ENCODE results near the gene LHX1. TPM values are rescaled to one million over a fixed set of nuclear protein-coding genes. Genes with fewer than 3 reads are reported as not detected.
A peak's percentile ranks its signal among the peaks of the same experiment; 100 is the strongest.

Gene LHX1
- total RNA-seq, 1 experiment from 2014 or later, result 0.61 TPM

DNA sequence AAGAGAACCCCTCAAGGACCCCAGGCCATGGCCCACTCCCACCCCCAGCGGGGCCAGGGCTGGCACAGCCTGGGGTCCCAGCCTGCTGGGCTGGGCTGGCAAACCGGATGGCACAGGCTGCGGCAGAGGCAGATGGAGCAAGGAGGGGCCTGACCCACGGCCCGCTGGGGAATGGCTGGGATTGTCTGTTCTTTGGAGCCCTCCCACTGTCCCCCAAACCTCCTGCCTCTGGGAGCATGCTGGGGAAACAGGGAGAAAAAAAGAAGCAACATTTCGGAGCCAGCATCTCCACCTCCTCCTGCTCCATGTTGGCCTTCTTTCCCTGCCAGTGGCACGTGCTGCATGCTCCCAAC, 37.1 kb upstream of the LHX1 start (continued):
- TF ChIP-seq, protein P1, sequence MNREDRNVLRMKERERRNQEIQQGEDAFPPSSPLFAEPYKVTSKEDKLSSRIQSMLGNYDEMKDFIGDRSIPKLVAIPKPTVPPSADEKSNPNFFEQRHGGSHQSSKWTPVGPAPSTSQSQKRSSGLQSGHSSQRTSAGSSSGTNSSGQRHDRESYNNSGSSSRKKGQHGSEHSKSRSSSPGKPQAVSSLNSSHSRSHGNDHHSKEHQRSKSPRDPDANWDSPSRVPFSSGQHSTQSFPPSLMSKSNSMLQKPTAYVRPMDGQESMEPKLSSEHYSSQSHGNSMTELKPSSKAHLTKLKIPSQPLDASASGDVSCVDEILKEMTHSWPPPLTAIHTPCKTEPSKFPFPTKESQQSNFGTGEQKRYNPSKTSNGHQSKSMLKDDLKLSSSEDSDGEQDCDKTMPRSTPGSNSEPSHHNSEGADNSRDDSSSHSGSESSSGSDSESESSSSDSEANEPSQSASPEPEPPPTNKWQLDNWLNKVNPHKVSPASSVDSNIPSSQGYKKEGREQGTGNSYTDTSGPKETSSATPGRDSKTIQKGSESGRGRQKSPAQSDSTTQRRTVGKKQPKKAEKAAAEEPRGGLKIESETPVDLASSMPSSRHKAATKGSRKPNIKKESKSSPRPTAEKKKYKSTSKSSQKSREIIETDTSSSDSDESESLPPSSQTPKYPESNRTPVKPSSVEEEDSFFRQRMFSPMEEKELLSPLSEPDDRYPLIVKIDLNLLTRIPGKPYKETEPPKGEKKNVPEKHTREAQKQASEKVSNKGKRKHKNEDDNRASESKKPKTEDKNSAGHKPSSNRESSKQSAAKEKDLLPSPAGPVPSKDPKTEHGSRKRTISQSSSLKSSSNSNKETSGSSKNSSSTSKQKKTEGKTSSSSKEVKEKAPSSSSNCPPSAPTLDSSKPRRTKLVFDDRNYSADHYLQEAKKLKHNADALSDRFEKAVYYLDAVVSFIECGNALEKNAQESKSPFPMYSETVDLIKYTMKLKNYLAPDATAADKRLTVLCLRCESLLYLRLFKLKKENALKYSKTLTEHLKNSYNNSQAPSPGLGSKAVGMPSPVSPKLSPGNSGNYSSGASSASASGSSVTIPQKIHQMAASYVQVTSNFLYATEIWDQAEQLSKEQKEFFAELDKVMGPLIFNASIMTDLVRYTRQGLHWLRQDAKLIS (CRISPR knock-in tag; IDR thresholded peaks at IDR 0.05; ENCODE audit: borderline replicate concordance), result no peak
- TF ChIP-seq, protein P2, sequence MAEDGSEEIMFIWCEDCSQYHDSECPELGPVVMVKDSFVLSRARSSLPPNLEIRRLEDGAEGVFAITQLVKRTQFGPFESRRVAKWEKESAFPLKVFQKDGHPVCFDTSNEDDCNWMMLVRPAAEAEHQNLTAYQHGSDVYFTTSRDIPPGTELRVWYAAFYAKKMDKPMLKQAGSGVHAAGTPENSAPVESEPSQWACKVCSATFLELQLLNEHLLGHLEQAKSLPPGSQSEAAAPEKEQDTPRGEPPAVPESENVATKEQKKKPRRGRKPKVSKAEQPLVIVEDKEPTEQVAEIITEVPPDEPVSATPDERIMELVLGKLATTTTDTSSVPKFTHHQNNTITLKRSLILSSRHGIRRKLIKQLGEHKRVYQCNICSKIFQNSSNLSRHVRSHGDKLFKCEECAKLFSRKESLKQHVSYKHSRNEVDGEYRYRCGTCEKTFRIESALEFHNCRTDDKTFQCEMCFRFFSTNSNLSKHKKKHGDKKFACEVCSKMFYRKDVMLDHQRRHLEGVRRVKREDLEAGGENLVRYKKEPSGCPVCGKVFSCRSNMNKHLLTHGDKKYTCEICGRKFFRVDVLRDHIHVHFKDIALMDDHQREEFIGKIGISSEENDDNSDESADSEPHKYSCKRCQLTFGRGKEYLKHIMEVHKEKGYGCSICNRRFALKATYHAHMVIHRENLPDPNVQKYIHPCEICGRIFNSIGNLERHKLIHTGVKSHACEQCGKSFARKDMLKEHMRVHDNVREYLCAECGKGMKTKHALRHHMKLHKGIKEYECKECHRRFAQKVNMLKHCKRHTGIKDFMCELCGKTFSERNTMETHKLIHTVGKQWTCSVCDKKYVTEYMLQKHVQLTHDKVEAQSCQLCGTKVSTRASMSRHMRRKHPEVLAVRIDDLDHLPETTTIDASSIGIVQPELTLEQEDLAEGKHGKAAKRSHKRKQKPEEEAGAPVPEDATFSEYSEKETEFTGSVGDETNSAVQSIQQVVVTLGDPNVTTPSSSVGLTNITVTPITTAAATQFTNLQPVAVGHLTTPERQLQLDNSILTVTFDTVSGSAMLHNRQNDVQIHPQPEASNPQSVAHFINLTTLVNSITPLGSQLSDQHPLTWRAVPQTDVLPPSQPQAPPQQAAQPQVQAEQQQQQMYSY (CRISPR knock-in tag; IDR thresholded peaks at IDR 0.05), result no peak
- no peak for TF ChIP-seq ZNF232 (CRISPR knock-in tag; IDR thresholded peaks at IDR 0.05)

DNA sequence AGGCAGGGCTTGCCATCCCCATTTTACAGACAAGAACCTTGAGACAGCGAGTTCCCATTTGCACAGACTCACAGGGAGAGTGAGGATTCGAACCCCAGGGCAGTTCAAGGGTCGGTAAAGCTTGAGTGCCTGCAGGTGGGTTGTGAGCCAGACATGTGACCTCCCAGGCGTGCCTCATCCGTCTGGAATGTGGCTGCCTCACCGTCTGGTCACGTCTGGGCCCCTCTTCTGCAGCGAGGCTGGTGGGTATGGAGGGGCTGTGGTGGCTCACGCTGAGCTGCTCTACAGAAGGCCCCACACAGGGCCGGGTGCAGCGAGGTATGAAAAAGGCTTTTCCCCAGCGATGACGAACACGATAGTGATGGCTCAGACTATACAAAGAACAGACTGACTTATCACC, 35.8 kb upstream of the LHX1 start:
- Mint-ChIP-seq H3K4me1 (peaks cover 16% of the 10 kb centered on the region), H3K27me3 (ENCODE audit: low read depth) (0 out of 2 replicates have a peak, but pooled peaks cover 1% of the 10 kb centered on the region), H3K27ac (no peak overlapping the region), H3K9me3 (no peaks in the 10 kb centered on the region), H3K36me3 (no peaks in the 10 kb centered on the region), H3K4me3 (no peak overlapping the region)
- ChIA-PET POLR2A (no interaction called here), CTCF (no interaction called here)
- ATAC-seq (peak; percentile 83), DNase-seq (ENCODE audit: low spot score) (peak; percentile 39)
- TF ChIP-seq FOXP1 (CRISPR knock-in tag; IDR thresholded peaks at IDR 0.05; ENCODE audit: borderline replicate concordance) (no peak), SMAD3 (CRISPR knock-in tag; IDR thresholded peaks at IDR 0.05; ENCODE audit: borderline replicate concordance) (no peak), KAT7 (CRISPR knock-in tag; IDR thresholded peaks at IDR 0.05; ENCODE audit: borderline replicate concordance) (no peak), ZNF423 (CRISPR knock-in tag; IDR thresholded peaks at IDR 0.05) (no peak)
- TF ChIP-seq, protein P3, sequence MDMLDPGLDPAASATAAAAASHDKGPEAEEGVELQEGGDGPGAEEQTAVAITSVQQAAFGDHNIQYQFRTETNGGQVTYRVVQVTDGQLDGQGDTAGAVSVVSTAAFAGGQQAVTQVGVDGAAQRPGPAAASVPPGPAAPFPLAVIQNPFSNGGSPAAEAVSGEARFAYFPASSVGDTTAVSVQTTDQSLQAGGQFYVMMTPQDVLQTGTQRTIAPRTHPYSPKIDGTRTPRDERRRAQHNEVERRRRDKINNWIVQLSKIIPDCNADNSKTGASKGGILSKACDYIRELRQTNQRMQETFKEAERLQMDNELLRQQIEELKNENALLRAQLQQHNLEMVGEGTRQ (CRISPR knock-in tag; IDR thresholded peaks at IDR 0.05), result peak; percentile 58

DNA sequence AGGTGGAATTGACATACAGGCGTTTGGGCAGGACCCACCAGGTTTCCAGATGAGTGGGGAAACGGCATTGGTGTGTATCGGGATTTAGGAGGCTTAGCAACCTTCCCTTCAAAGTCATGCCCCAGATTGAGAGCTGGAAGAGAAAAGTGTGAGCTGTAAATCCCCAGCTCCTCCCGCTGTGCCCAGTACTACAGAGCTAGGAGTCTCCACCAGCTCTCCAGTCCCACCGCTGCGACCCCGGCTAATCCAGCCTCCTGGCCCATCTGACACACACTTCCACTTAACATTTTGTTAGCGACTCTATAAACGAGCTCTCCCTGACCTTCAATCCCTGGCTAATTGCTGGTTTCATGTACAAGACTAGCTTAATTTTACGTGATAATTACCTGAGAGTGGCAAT, 29.9 kb upstream of the LHX1 start:
- Mint-ChIP-seq H3K9me3 (no peaks in the 10 kb centered on the region), H3K27ac (no peak overlapping the region), H3K4me3 (no peak overlapping the region), H3K27me3 (ENCODE audit: low read depth) (0 out of 2 replicates have a peak, but pooled peaks cover 3% of the 10 kb centered on the region), H3K4me1 (no peaks in the 10 kb centered on the region), H3K36me3 (no peaks in the 10 kb centered on the region)
- ChIA-PET CTCF (interaction anchor here (0.6 to 1.2 kb wide), 3 partner anchors 13 to 304 kb away, joined by 3 to 4 read pairs (median 3); no protein-coding TSS in a partner anchor), POLR2A (no interaction called here)
- no peak for ATAC-seq
- no peak for DNase-seq (ENCODE audit: low spot score)
- TF ChIP-seq, protein P4, sequence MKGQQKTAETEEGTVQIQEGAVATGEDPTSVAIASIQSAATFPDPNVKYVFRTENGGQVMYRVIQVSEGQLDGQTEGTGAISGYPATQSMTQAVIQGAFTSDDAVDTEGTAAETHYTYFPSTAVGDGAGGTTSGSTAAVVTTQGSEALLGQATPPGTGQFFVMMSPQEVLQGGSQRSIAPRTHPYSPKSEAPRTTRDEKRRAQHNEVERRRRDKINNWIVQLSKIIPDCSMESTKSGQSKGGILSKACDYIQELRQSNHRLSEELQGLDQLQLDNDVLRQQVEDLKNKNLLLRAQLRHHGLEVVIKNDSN (CRISPR knock-in tag; IDR thresholded peaks at IDR 0.05), result no peak
- no peak for TF ChIP-seq NR2C2 (CRISPR knock-in tag; IDR thresholded peaks at IDR 0.05)

DNA sequence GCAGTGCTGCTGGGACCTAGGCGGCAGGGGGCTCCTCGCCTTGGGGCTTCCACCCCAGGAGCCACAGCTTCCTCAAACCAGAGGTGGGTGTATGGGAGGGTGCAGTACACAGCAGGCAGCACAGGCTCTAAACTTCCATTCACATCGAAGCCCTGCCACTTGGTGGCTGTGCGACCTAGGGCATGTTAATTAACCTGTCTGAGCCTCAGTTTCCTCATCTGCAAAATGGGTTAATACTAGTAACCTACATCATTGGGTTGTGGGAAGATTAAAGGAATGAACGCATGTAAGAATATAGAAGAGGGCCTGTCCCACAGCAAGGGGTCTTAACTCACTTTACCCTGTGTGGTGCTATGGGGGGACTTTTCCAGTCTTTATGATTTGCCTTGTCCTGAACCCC, 26.8 kb upstream of the LHX1 start:
- Mint-ChIP-seq H3K27ac (no peak overlapping the region), H3K9me3 (no peaks in the 10 kb centered on the region), H3K36me3 (no peaks in the 10 kb centered on the region), H3K27me3 (ENCODE audit: low read depth) (0 out of 2 replicates have a peak, but pooled peaks cover 3% of the 10 kb centered on the region), H3K4me1 (no peaks in the 10 kb centered on the region), H3K4me3 (no peak overlapping the region)
- ChIA-PET POLR2A (no interaction called here), CTCF (interaction anchor here (0.6 to 1.0 kb wide), 2 partner anchors 40 to 307 kb away, joined by 3 to 4 read pairs; no protein-coding TSS in a partner anchor)
- DNase-seq (ENCODE audit: low spot score) (no peak), ATAC-seq (no peak)
- TF ChIP-seq, protein P5, sequence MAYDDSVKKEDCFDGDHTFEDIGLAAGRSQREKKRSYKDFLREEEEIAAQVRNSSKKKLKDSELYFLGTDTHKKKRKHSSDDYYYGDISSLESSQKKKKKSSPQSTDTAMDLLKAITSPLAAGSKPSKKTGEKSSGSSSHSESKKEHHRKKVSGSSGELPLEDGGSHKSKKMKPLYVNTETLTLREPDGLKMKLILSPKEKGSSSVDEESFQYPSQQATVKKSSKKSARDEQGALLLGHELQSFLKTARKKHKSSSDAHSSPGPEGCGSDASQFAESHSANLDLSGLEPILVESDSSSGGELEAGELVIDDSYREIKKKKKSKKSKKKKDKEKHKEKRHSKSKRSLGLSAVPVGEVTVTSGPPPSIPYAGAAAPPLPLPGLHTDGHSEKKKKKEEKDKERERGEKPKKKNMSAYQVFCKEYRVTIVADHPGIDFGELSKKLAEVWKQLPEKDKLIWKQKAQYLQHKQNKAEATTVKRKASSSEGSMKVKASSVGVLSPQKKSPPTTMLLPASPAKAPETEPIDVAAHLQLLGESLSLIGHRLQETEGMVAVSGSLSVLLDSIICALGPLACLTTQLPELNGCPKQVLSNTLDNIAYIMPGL (CRISPR knock-in tag; IDR thresholded peaks at IDR 0.05), result no peak
- TF ChIP-seq JUN (CRISPR knock-in tag; IDR thresholded peaks at IDR 0.05), result no peak
- TF ChIP-seq, protein P6, sequence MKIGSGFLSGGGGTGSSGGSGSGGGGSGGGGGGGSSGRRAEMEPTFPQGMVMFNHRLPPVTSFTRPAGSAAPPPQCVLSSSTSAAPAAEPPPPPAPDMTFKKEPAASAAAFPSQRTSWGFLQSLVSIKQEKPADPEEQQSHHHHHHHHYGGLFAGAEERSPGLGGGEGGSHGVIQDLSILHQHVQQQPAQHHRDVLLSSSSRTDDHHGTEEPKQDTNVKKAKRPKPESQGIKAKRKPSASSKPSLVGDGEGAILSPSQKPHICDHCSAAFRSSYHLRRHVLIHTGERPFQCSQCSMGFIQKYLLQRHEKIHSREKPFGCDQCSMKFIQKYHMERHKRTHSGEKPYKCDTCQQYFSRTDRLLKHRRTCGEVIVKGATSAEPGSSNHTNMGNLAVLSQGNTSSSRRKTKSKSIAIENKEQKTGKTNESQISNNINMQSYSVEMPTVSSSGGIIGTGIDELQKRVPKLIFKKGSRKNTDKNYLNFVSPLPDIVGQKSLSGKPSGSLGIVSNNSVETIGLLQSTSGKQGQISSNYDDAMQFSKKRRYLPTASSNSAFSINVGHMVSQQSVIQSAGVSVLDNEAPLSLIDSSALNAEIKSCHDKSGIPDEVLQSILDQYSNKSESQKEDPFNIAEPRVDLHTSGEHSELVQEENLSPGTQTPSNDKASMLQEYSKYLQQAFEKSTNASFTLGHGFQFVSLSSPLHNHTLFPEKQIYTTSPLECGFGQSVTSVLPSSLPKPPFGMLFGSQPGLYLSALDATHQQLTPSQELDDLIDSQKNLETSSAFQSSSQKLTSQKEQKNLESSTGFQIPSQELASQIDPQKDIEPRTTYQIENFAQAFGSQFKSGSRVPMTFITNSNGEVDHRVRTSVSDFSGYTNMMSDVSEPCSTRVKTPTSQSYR (CRISPR knock-in tag; IDR thresholded peaks at IDR 0.05), result no peak
- no peak for TF ChIP-seq CREB1 (CRISPR knock-in tag; IDR thresholded peaks at IDR 0.05)
